HCT116 (cell line): ENCODE results near the gene FXYD2. TPM values are rescaled to one million over a fixed set of nuclear protein-coding genes. Genes with fewer than 3 reads are reported as not detected.

ENCODE experiments used
- ATAC-seq: fragments of 200-7000 bp; cut with Tn5 transposase; 2 replicates; pipeline ENCODE4 v1.9.1; 2020; ENCODE audit warnings: mild to moderate bottlenecking, moderate library complexity
- BruUV-seq: library from RNA; stranded (reverse); fragments of 400-500 nt; replicated peaks from 2 replicates; lab custom pipeline; 2021; lab: Mats Ljungman, UMichigan
- CTCF ChIA-PET: fragments of 300-600 bp; sonication (Branson Sonifier 250); formaldehyde crosslinking; loops from one replicate; lab custom pipeline; 2021; ENCODE audit warnings: antibody characterized with exemption; lab: Charles Lee
- POLR2A ChIA-PET: fragments of 300-600, 350-600 bp; sonication (Branson Sonifier 250); formaldehyde crosslinking; loops from one replicate; lab custom pipeline; 2021; ENCODE audit warnings: antibody characterized with exemption; lab: Charles Lee
- RAD21 ChIA-PET, 2 experiments: fragments of 300-600 bp; sonication (Branson Sonifier 250); formaldehyde crosslinking; loops; one replicate each; lab custom pipeline; 2023; ENCODE audit warnings: low total read pairs in 2 of 2; ENCODE audit not compliant: uncharacterized antibody in 2 of 2, unreplicated experiment in 2 of 2, low non-redundant PET in 1 of 2; lab: Charles Lee
- DNase-seq: peaks from one replicate; pipeline ENCODE4 v3.0.0-alpha.2; 2010; ENCODE audit warnings: low read depth, low spot score
- H2AFZ ChIP-seq: fragments of 200-600 bp; shearing (Covaris generic), sonication (generic); 2 replicates; pipeline ENCODE4 v1.6.1; 2017; ENCODE audit warnings: low read depth, mixed run types, mixed read lengths, antibody characterized with exemption, low read length; ENCODE audit not compliant: poor library complexity, severe bottlenecking
- H3K27ac ChIP-seq: 2 replicates; pipeline ENCODE4 v1.5.1; 2012; ENCODE audit warnings: low read depth, low read length
- H3K27me3 ChIP-seq: fragments of 200-600 bp; sonication (generic); 2 replicates; pipeline ENCODE4 v1.6.1; 2016; ENCODE audit warnings: mixed run types, low read length, mixed read lengths; ENCODE audit not compliant: insufficient read depth
- H3K36me3 ChIP-seq, 2 experiments: fragments of 200-500 bp in 1 of 2; fragments of 200-600 bp in 1 of 2; sonication (Bioruptor generic) in 1 of 2; sonication (generic) in 1 of 2; 2 replicates each; pipeline versions ENCODE4 v1.5.1 to v1.6.1; 2014 to 2016; ENCODE audit warnings: low read length in 2 of 2, inconsistent platforms in 1 of 2, mixed read lengths in 1 of 2, mixed run types in 1 of 2; ENCODE audit not compliant: insufficient read depth in 2 of 2, control insufficient read depth in 1 of 2
- H3K4me1 ChIP-seq, 2 experiments: fragments of 200-600 bp in 1 of 2; sonication (generic) in 1 of 2; 2 replicates each; pipeline versions ENCODE4 v1.5.1 to v1.6.1; 2012 to 2017; ENCODE audit warnings: low read length in 2 of 2, inconsistent platforms in 1 of 2, mild to moderate bottlenecking in 1 of 2, mixed read lengths in 1 of 2, mixed run types in 1 of 2, moderate library complexity in 1 of 2; ENCODE audit not compliant: insufficient read depth in 2 of 2, control insufficient read depth in 1 of 2
- H3K4me2 ChIP-seq: fragments of 200-600 bp; sonication (generic); 2 replicates; pipeline ENCODE4 v1.6.1; 2017; ENCODE audit warnings: mixed run types, low read length, mixed read lengths
- H3K4me3 ChIP-seq, 2 experiments: fragments of 200-600 bp in 1 of 2; sonication (generic) in 1 of 2; replicated peaks in 1 of 2; 2 replicates each; pipeline ENCODE4 v1.5.1; 2011 to 2016; ENCODE audit warnings: low read length in 2 of 2, control low read depth in 1 of 2, low read depth in 1 of 2, mild to moderate bottlenecking in 1 of 2, mixed read lengths in 1 of 2, mixed run types in 1 of 2
- H3K79me2 ChIP-seq: fragments of 200-600 bp; sonication (generic); 2 replicates; pipeline ENCODE4 v1.6.1; 2017; ENCODE audit warnings: mild to moderate bottlenecking, mixed run types, low read length, moderate library complexity, mixed read lengths; ENCODE audit not compliant: insufficient read depth
- H3K9ac ChIP-seq: fragments of 200-600 bp; sonication (generic); 2 replicates; pipeline ENCODE4 v1.6.1; 2016; ENCODE audit warnings: low read length, mixed read lengths
- H3K9me2 ChIP-seq: fragments of 200-600 bp; sonication (generic), shearing (Covaris generic); 2 replicates; pipeline ENCODE4 v1.6.1; 2017; ENCODE audit warnings: mixed run types, mild to moderate bottlenecking, moderate library complexity; ENCODE audit not compliant: insufficient read depth
- H3K9me3 ChIP-seq, 2 experiments: fragments of 200-500 bp in 1 of 2; fragments of 200-600 bp in 1 of 2; sonication (Bioruptor generic) in 1 of 2; sonication (generic) in 1 of 2; 2 replicates each; pipeline ENCODE4 v1.6.1; 2014 to 2017; ENCODE audit warnings: low read length in 2 of 2, mixed read lengths in 2 of 2, inconsistent platforms in 1 of 2, low read depth in 1 of 2, mild to moderate bottlenecking in 1 of 2, mixed run types in 1 of 2, moderate library complexity in 1 of 2; ENCODE audit not compliant: control insufficient read depth in 1 of 2, insufficient read depth in 1 of 2
- H4K20me1 ChIP-seq: fragments of 200-600 bp; sonication (generic), shearing (Covaris generic); 2 replicates; pipeline ENCODE4 v1.6.1; 2017; ENCODE audit warnings: mixed run types, mild to moderate bottlenecking, moderate library complexity; ENCODE audit not compliant: insufficient read depth
- ATF3 ChIP-seq: IDR thresholded peaks from 2 replicates; pipeline ENCODE4 v1.6.1; 2012
- CEBPB ChIP-seq: IDR thresholded peaks from 2 replicates; pipeline ENCODE4 v1.6.1; 2012; ENCODE audit warnings: low read depth
- CTCF ChIP-seq, 3 experiments: fragments of 200-600 bp in 1 of 3; sonication (generic) in 1 of 3; IDR thresholded peaks in 2 of 3; conservative IDR thresholded peaks in 1 of 3; 2 replicates each; pipeline ENCODE4 v1.5.1; 2012 to 2017; ENCODE audit warnings: low read depth in 2 of 3, low read length in 2 of 3, antibody characterized with exemption in 1 of 3, borderline replicate concordance in 1 of 3, control low read depth in 1 of 3, mild to moderate bottlenecking in 1 of 3, mixed read lengths in 1 of 3, mixed run types in 1 of 3, moderate library complexity in 1 of 3; ENCODE audit not compliant: insufficient read depth in 1 of 3
- EGR1 ChIP-seq: IDR thresholded peaks from 2 replicates; pipeline ENCODE4 v1.6.1; 2012; ENCODE audit warnings: low read depth
- ELF1 ChIP-seq: IDR thresholded peaks from 2 replicates; pipeline ENCODE4 v1.6.1; 2012; ENCODE audit warnings: low read depth, borderline replicate concordance
- EZH2 ChIP-seq: fragments of 200-600 bp; sonication (generic); IDR thresholded peaks from 2 replicates; pipeline ENCODE4 v1.6.1; 2017; ENCODE audit warnings: antibody characterized with exemption, mixed run types
- EZH2phosphoT487 ChIP-seq: fragments of 200-600 bp; IDR thresholded peaks from 2 replicates; pipeline ENCODE4 v1.6.1; 2018; ENCODE audit warnings: antibody characterized with exemption, borderline replicate concordance
- FOSL1 ChIP-seq: IDR thresholded peaks from 2 replicates; pipeline ENCODE4 v1.6.1; 2012; ENCODE audit warnings: low read depth
- JUND ChIP-seq: IDR thresholded peaks from 2 replicates; pipeline ENCODE4 v1.6.1; 2012
- POLR2A ChIP-seq: IDR thresholded peaks from 2 replicates; pipeline ENCODE4 v1.7.0; 2011; ENCODE audit warnings: borderline replicate concordance; ENCODE audit not compliant: insufficient read depth, insufficient read length; ENCODE audit errors: extremely low read depth
- POLR2AphosphoS5 ChIP-seq: IDR thresholded peaks from 2 replicates; pipeline ENCODE4 v1.6.1; 2011; ENCODE audit warnings: mild to moderate bottlenecking, low read depth, low read length, moderate library complexity
- RAD21 ChIP-seq: IDR thresholded peaks from 2 replicates; pipeline ENCODE4 v1.6.1; 2012; ENCODE audit warnings: low read depth, mild to moderate bottlenecking
- SIN3A ChIP-seq: IDR thresholded peaks from 2 replicates; pipeline ENCODE4 v1.6.1; 2012; ENCODE audit warnings: low read depth
- SP1 ChIP-seq: IDR thresholded peaks from 2 replicates; pipeline ENCODE4 v1.6.1; 2012; ENCODE audit warnings: low read depth
- TCF7L2 ChIP-seq: IDR thresholded peaks from 2 replicates; pipeline ENCODE4 v1.7.0; 2011; ENCODE audit warnings: borderline replicate concordance, inconsistent platforms; ENCODE audit not compliant: insufficient read depth, insufficient read length; ENCODE audit errors: extremely low read depth
- ZFX ChIP-seq: fragments of 450-650 bp; IDR thresholded peaks from 2 replicates; pipeline ENCODE4 v1.6.1; 2017
- ZNF274 ChIP-seq: fragments of 200-500 bp; sonication (Bioruptor generic); IDR thresholded peaks from 2 replicates; pipeline ENCODE4 v1.6.1; 2014; ENCODE audit warnings: mild to moderate bottlenecking, low read depth, low read length, inconsistent platforms
- intact Hi-C: fragments of 100-400 bp; cut with micrococcal nuclease; formaldehyde crosslinking; loops from 2 replicates; pipeline ENCODE4 v1.10.0; 2022
- total RNA-seq: library from RNA; stranded (reverse); gene quantifications from one replicate; pipeline ENCODE4 v1.2.1, GENCODE V29; 2021; ENCODE audit not compliant: unreplicated experiment

FXYD2 gene
- total RNA-seq, 1 experiment from 2014 or later = 0.52 TPM

GRCh38 chr11:117859061-117859460, 34.5 kb upstream of the FXYD2 start:
- no peak for DNase-seq
- H3K36me3 ChIP-seq = no peaks in the 10 kb centered on the region
- ChIA-PET RAD21 (no interaction called here), POLR2A (no interaction called here), CTCF (no interaction called here)
- no peak overlapping the region for H3K4me2 ChIP-seq
- 0 out of 4 replicates have a peak, but pooled peaks cover 0 to 2% of the 10 kb centered on the region in 2 experiments for H3K4me1 ChIP-seq
- intact Hi-C loops = no loop called here
- H3K9me2 ChIP-seq = no peaks in the 10 kb centered on the region
- no peaks in the 10 kb centered on the region for H3K9me3 ChIP-seq
- BruUV-seq = no TSS peak
- H3K9ac ChIP-seq = no peak overlapping the region
- no peak overlapping the region for H3K4me3 ChIP-seq
- TF ChIP-seq TCF7L2 = no peak
- no peak for TF ChIP-seq POLR2AphosphoS5
- TF ChIP-seq CTCF (IDR thresholded peaks at IDR 0.05 in 2 of 3, conservative IDR thresholded peaks at IDR 0.05 in 1 of 3; ENCODE audit: borderline replicate concordance in 1 of 3, insufficient read depth in 1 of 3, low read depth in 2 of 3, low read length in 2 of 3) = no peak
- TF ChIP-seq JUND = no peak
- no peak for TF ChIP-seq EGR1
- TF ChIP-seq RAD21 = no peak
- TF ChIP-seq EZH2phosphoT487 = no peak
- TF ChIP-seq POLR2A = no peak
- no peak for TF ChIP-seq ELF1
- no peak for TF ChIP-seq FOSL1
- TF ChIP-seq SIN3A = no peak
- TF ChIP-seq SP1 = no peak
- no peak for TF ChIP-seq ATF3
- no peak for TF ChIP-seq EZH2
- TF ChIP-seq ZFX = no peak
- TF ChIP-seq CEBPB = no peak
- no peak for TF ChIP-seq ZNF274
- H3K27me3 ChIP-seq = no peaks in the 10 kb centered on the region
- H3K79me2 ChIP-seq = no peaks in the 10 kb centered on the region
- H2AFZ ChIP-seq = no peak overlapping the region
- no peaks in the 10 kb centered on the region for H4K20me1 ChIP-seq
- ATAC-seq = no peak
- no peak overlapping the region for H3K27ac ChIP-seq
